ENCODE measurements around the gene WDHD1.

DNA sequence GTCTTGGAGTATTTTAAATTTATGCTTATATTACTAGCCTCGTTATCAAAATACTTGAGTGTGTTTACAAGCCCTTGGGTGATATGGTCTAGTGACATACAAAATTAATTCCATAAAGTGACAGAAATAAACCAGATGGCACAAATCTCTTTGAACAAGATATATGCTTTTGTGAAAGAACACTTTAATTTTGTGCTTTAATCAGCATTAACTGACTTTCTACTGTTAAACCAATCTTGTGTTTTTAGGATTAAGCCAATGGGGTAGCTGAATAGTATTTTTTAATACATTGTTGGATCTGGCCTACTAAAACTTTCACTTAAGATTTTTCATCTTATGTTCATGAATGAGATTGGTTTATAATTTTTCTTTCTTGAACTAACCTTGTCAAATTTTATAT lies 93.9 kb downstream of the WDHD1 start:
- TF ChIP-seq, protein P1, sequence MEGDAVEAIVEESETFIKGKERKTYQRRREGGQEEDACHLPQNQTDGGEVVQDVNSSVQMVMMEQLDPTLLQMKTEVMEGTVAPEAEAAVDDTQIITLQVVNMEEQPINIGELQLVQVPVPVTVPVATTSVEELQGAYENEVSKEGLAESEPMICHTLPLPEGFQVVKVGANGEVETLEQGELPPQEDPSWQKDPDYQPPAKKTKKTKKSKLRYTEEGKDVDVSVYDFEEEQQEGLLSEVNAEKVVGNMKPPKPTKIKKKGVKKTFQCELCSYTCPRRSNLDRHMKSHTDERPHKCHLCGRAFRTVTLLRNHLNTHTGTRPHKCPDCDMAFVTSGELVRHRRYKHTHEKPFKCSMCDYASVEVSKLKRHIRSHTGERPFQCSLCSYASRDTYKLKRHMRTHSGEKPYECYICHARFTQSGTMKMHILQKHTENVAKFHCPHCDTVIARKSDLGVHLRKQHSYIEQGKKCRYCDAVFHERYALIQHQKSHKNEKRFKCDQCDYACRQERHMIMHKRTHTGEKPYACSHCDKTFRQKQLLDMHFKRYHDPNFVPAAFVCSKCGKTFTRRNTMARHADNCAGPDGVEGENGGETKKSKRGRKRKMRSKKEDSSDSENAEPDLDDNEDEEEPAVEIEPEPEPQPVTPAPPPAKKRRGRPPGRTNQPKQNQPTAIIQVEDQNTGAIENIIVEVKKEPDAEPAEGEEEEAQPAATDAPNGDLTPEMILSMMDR (IDR thresholded peaks at IDR 0.05; ENCODE audit: low read length): no peak
- no peak for TF ChIP-seq EZH2 (optimal IDR thresholded peaks at IDR 0.05; ENCODE audit: low read depth, low read length)
